ENCODE results near the gene CT47A7.
"Not testable (repeated sequence)": the region's sequence is repeated elsewhere in the genome, so short reads cannot be mapped to it uniquely, and the experiment has no call there.

CT47A7 gene

GRCh38 chrX:120956500-120956899 lies at the start of gene CT47A7:
CT47A7 (minus strand) TSS chrX:120956600; CDS start chrX:120956345, 255 bp downstream.
- not testable (repeated sequence) for DNase-seq

- DNase-seq = no peak
Measured at GRCh38 chrX:121000589-121000988, 44.2 kb upstream of the CT47A7 start.

- DNase-seq = no peak
Measured at GRCh38 chrX:120999413-120999812, 43.0 kb upstream of the CT47A7 start.

- DNase-seq = not testable (repeated sequence)
Measured at GRCh38 chrX:120985660-120986059, 29.3 kb upstream of the CT47A7 start, which contains the start of gene CT47A1. CT47A1 (minus strand) TSS chrX:120985760; CDS start chrX:120985529, 231 bp downstream.

All from NCI-H1930 (cell line).